GM12872 (cell line): ENCODE results near the gene ST6GALNAC3.

Experiments
- CTCF ChIP-seq: IDR thresholded peaks from 3 replicates; pipeline ENCODE4 v1.5.1; 2011; ENCODE audit warnings: low read depth, mild to moderate bottlenecking, low read length, moderate library complexity; ENCODE audit not compliant: insufficient read depth

The ST6GALNAC3 gene

GRCh38 chr1:76232666-76233065 is 158.1 kb downstream of the ST6GALNAC3 start:
- TF ChIP-seq CTCF = no peak

GRCh38 chr1:76234061-76234460 is 159.5 kb downstream of the ST6GALNAC3 start:
- no peak for TF ChIP-seq CTCF

GRCh38 chr1:76237211-76237610 is 162.7 kb downstream of the ST6GALNAC3 start:
- TF ChIP-seq CTCF = no peak

- no peak for TF ChIP-seq CTCF
Observed at GRCh38 chr1:76238094-76238628, 163.6 kb downstream of the ST6GALNAC3 start.

- no peak for TF ChIP-seq CTCF
Observed at GRCh38 chr1:76239470-76239918, 164.9 kb downstream of the ST6GALNAC3 start.

GRCh38 chr1:76240316-76240715 is 165.8 kb downstream of the ST6GALNAC3 start:
- TF ChIP-seq CTCF = no peak

- TF ChIP-seq CTCF = no peak
Observed at GRCh38 chr1:76247261-76247852, 172.8 kb downstream of the ST6GALNAC3 start.

- TF ChIP-seq CTCF = no peak
Observed at GRCh38 chr1:76250271-76250670, 175.7 kb downstream of the ST6GALNAC3 start.
